ENCODE results near the gene TTC3. TPM values are rescaled to one million over a fixed set of nuclear protein-coding genes. Genes with fewer than 3 reads are reported as not detected.

The TTC3 gene
- total and polyA plus RNA-seq, 10 of the 15 experiments (the other 5 are each of a cell fraction or from before 2014, with no cell fraction given): 23.1 to 94.9 (median 72.7) TPM

- H3K9ac ChIP-seq (ENCODE audit: control insufficient read depth, insufficient read depth, low read length): no peak overlapping the region
- ChIA-PET RAD21 (ENCODE audit: unreplicated experiment) (no interaction called here), SMC1A (ENCODE audit: uncharacterized antibody, unreplicated experiment) (interaction anchor here (0.7 kb wide), 1 partner anchor 32 kb away, joined by 4 read pairs; no protein-coding TSS in a partner anchor), CTCF (no interaction called here), POLR2A (interaction anchor here (0.6 to 1.3 kb wide), 2 partner anchors 18 to 21 kb away, joined by 3 read pairs; no protein-coding TSS in a partner anchor)
- in situ Hi-C loops (cut with MboI) (no loop called here), intact Hi-C loops (cut with micrococcal nuclease; ENCODE audit: unreplicated experiment) (no loop called here)
- ATAC-seq (no peak), FAIRE-seq (no peak), DNase-seq (ENCODE audit: low read depth, low spot score) (no peak)
- no peaks in the 10 kb centered on the region for H3K79me2 ChIP-seq (ENCODE audit: control insufficient read depth, insufficient read depth, low read length)
- BruUV-seq (replicated peaks): no TSS peak
- 84% methylated on average over 16 of the region's 18 CpGs for WGBS (ENCODE audit: insufficient coverage, insufficient replicate concordance, low lambda C conversion rate, missing lambda C conversion rate)
- no peak overlapping the region for H3K4me2 ChIP-seq (ENCODE audit: control insufficient read depth, insufficient read depth)
- H3K27me3 ChIP-seq (replicated peaks in 1 of 2; ENCODE audit: control insufficient read depth in 2 of 2, insufficient read depth in 2 of 2, low read length in 1 of 2): no peaks in the 10 kb centered on the region
- no peak overlapping the region for H3K27ac ChIP-seq (ENCODE audit: control insufficient read depth, insufficient read depth)
- no peaks in the 10 kb centered on the region for H4K20me1 ChIP-seq (ENCODE audit: control insufficient read depth, insufficient read depth)
- peaks cover 4% of the 10 kb centered on the region; the same call in 1 of the 2 replicates for H3K4me1 ChIP-seq (ENCODE audit: control insufficient read depth, insufficient read depth, low read length)
- H3K36me3 ChIP-seq (ENCODE audit: control insufficient read depth in 2 of 2, insufficient read depth in 2 of 2, low read length in 1 of 2): peaks cover 19 to 26% of the 10 kb centered on the region in 2 experiments
- no peak overlapping the region for H2AFZ ChIP-seq (ENCODE audit: control insufficient read depth, low read depth, low read length)
- no peaks in the 10 kb centered on the region; the same call in 2 of the 3 replicates for H3K9me3 ChIP-seq (replicated peaks; ENCODE audit: control insufficient read depth, insufficient read depth, low read length)
- no peak overlapping the region for H3K4me3 ChIP-seq
- TF ChIP-seq ZNF207 (IDR thresholded peaks at IDR 0.05; ENCODE audit: borderline replicate concordance) (no peak), SRF (IDR thresholded peaks at IDR 0.05; ENCODE audit: low read depth in 2 of 2, low read length in 2 of 2) (no peak), MTA3 (IDR thresholded peaks at IDR 0.05; ENCODE audit: borderline replicate concordance, low read length) (no peak), ELK1 (IDR thresholded peaks at IDR 0.05; ENCODE audit: low read depth, low read length) (no peak), SIN3A (IDR thresholded peaks at IDR 0.05; ENCODE audit: low read depth, low read length) (no peak), RBBP5 (conservative IDR thresholded peaks at IDR 0.05) (no peak), PRDM15 (CRISPR knock-in tag; IDR thresholded peaks at IDR 0.05) (no peak), ETV6 (conservative IDR thresholded peaks at IDR 0.05 in 1 of 2, IDR thresholded peaks at IDR 0.05 in 1 of 2; ENCODE audit: borderline replicate concordance in 1 of 2, low read depth in 1 of 2) (no peak), IRF5 (IDR thresholded peaks at IDR 0.05; ENCODE audit: borderline replicate concordance) (no peak), EP300 (IDR thresholded peaks at IDR 0.05; ENCODE audit: borderline replicate concordance in 1 of 2, control insufficient read depth in 1 of 2, low read depth in 2 of 2, low read length in 2 of 2) (no peak), TCF3 (IDR thresholded peaks at IDR 0.05; ENCODE audit: borderline replicate concordance, insufficient read depth, low read depth, low read length) (no peak), EZH2 (IDR thresholded peaks at IDR 0.05; ENCODE audit: borderline replicate concordance, control insufficient read depth, low read depth, low read length) (no peak), POLR2AphosphoS5 (IDR thresholded peaks at IDR 0.05; ENCODE audit: low read length) (no peak; the same call in 1 of the 2 replicates), BCL3 (IDR thresholded peaks at IDR 0.05; ENCODE audit: borderline replicate concordance, insufficient read depth, low read depth, low read length, poor library complexity, severe bottlenecking) (no peak)
Observed at GRCh38 chr21:37226041-37226920, 153.2 kb downstream of the TTC3 start.

Measured in GM12878 (cell line).